ENCODE results near the gene PRSS3.
"Not testable (repeated sequence)": the region's sequence is repeated elsewhere in the genome, so short reads cannot be mapped to it uniquely, and the experiment has no call there.

PRSS3 gene

DNA sequence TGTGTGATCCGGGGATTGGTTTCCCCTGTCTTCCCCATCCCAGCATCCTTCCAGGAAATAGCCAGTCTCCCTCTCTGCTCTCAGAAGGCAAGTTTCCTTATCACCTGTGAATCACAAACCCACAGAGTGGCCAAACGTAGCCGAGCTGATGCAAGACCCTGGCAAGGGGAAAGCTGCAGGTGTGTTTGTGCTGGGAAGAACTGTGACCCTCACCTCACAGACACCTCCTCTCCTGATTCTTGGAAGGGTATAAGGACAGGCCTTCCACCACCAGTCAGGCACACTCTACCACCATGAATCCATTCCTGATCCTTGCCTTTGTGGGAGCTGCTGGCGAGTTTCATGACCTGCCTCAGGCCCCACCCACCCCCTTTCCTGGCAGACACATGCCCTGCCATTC lies at the start of gene PRSS3:
TSS of gene PRSS3 (plus strand) at position 281 of the 400 bp plus-strand sequence. CDS start at position 294, 13 bp downstream.
- DNase-seq (ENCODE audit: low spot score) = no peak

- DNase-seq (ENCODE audit: low spot score) = no peak
Measured at GRCh38 chr9:33748633-33749304, 46.6 kb upstream of the PRSS3 start.

- DNase-seq (ENCODE audit: low spot score) = not testable (repeated sequence)
Measured at GRCh38 chr9:33749305-33749654, 46.1 kb upstream of the PRSS3 start.

GRCh38 chr9:33750307-33750838 lies 45.0 kb upstream of the PRSS3 start:
- DNase-seq (ENCODE audit: low spot score) = no peak

DNA sequence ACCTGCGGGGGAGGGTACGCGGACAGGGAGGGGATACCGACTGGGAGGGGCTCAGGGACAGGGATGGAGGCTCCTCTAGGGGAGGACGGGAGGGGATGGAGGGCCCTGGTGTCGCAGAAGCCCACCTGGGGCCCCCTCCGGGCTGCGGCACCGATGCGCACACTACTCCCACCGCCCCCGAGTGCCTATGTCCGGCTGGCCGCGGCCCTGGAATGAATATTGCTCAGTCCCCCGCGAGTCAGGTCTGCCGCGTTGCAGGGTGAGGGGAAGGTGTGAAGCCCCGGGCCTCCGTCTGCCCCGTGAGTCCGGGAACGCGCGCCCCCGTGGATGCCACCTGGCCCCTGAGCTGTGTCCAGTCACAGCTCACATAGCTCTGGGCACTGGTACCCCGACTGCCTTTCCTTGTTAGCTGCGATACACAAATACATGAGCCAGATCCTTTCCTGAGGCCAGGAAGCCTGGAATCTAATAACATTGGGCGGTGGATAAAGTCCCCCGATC lies 44.5 kb upstream of the PRSS3 start:
- no peak for DNase-seq (ENCODE audit: low spot score)

DNA sequence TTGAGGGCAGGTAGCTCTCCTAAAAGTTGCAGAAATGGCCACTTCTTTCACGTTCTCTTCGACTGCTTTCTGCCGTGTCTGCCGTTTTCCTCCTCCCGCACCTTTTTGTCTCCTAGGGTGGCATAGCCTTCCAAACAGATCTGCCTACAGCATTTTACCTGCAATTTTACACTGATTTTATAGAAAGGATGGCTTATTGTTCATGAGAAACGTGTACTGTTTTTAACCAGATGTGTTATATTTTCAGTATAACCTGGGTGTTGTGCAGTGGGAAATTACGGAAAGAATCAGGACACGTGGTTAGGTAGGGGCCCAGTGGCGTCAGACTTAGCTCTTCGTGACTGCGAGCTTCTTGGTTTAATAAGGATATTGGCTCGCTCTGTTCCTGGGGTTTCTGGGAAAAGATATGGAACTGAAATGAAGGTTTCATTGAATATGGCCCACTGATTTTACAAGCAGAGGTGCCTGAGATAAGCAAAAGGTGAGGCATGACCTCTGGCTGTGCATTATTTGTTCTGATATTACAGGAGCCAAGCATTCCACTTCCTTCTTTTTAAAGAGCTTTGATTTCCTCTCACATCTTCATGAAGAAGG lies 43.7 kb upstream of the PRSS3 start:
- DNase-seq (ENCODE audit: low spot score) = no peak

- DNase-seq (ENCODE audit: low spot score) = no peak
Measured at GRCh38 chr9:33752130-33752637, 43.2 kb upstream of the PRSS3 start.

DNA sequence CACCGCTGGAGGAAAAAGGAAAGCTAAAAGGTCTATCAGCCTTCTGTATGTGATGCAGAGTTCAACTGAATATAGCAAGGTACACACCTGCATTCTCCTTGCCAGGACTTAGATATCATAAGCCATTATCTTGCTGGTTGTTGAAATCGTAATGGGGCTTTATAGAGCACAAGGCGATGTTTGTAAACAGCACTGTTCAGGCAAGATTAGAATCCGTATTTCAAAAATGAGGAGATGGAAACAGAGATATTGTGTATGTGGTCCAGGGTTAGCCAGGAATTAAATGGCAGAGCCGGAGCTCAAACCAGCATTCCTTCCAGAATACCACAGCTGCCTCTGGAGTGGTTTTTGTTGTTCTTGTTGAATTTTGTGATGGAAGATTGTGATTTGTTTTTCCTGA lies 42.6 kb upstream of the PRSS3 start:
- DNase-seq (ENCODE audit: low spot score) = not testable (repeated sequence)

GRCh38 chr9:33759648-33760047 lies 35.7 kb upstream of the PRSS3 start:
- DNase-seq (ENCODE audit: low spot score) = not testable (repeated sequence)

GRCh38 chr9:33762343-33762742 lies 33.0 kb upstream of the PRSS3 start:
- no peak for DNase-seq (ENCODE audit: low spot score)

- DNase-seq (ENCODE audit: low spot score) = not testable (repeated sequence)
Measured at GRCh38 chr9:33763709-33764108, 31.7 kb upstream of the PRSS3 start.

- no peak for DNase-seq (ENCODE audit: low spot score)
Measured at GRCh38 chr9:33765411-33765810, 29.9 kb upstream of the PRSS3 start.

DNA sequence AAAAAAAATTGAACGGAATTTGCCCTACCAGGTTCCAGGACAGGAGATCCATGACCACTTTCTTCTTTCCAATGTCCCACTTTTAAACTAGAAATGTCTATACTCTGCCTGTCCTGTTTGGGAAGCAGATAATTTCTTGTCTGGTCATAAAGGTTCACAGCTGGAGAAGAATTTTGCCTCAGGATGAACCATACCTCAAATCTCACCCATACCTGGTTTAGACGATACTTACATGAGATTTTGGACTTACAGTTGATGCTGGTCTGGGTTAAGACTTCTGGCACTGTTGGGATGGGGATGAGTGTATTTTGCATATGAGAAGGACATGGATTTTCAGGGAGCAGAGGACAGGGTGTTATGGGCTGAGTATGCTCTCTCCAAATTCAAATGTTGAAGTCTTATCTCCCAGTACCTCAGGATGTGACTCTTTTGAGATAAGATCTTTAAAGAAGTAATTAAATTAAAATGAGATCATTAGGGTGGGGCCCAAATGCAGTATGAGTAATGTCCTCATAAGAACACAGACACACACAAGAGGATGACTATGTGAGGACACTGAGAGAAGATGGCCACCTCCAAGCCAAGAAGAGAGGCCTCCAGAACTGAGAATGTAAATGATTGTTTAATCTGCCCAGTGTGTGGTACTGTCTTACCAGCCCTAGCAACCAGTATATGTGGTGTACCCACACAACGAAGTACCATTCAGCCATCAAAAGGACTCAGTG lies 25.0 kb upstream of the PRSS3 start:
- not testable (repeated sequence) for DNase-seq (ENCODE audit: low spot score)

- DNase-seq (ENCODE audit: low spot score) = not testable (repeated sequence)
Measured at GRCh38 chr9:33773135-33773534, 22.2 kb upstream of the PRSS3 start.

DNA sequence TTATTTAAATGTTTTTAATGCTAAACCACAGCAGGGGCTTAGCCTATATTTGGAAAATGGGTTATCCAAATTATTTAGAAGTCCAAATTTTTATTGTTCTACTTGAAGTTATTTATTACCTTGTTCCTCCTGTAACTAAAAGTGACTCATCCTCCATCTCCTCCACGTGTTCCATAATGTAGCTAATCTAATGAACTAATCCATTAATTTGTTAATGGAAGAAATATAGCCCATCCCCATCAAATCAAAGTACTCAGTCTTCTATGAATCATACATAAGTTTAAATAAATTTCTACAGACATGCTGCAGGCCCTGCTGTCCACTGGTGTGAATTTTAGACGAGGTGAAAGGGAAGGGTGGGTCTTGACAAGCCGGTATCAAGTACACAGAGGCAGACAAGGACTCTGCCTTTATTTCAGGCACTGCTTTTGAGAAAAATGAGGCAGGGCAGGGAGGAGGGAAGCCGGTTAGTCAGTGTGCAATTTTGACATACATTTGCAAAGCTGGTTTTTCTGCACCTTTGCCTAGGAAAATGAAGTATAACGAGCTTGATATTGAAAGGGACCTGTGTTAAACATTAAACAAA lies 21.2 kb upstream of the PRSS3 start:
- DNase-seq (ENCODE audit: low spot score) = not testable (repeated sequence)

DNA sequence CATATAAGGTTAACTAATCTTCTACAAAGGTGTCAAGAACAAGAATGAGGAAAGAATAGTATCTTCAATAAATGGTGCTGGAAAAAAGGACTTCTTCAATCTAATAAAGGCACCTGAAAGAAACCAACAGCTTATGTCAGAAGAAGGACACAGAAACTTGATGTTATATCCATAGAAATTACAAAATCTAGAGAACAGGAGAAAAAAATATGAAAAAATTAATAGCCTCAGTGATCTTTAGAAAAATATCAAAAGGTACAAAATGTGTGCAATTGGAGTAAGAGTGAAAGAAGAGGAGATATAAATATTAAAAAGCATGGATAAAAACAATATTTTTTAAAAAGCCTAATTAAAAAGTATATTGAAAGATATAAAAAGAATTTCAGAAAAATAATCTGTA lies 18.8 kb upstream of the PRSS3 start:
- no peak for DNase-seq (ENCODE audit: low spot score)

- DNase-seq (ENCODE audit: low spot score) = peak; percentile 75
Measured at GRCh38 chr9:33778700-33779351, 16.5 kb upstream of the PRSS3 start.

- no peak for DNase-seq (ENCODE audit: low spot score)
Measured at GRCh38 chr9:33780276-33780675, 15.1 kb upstream of the PRSS3 start.

- DNase-seq (ENCODE audit: low spot score) = no peak
Measured at GRCh38 chr9:33781736-33782135, 13.6 kb upstream of the PRSS3 start.

DNA sequence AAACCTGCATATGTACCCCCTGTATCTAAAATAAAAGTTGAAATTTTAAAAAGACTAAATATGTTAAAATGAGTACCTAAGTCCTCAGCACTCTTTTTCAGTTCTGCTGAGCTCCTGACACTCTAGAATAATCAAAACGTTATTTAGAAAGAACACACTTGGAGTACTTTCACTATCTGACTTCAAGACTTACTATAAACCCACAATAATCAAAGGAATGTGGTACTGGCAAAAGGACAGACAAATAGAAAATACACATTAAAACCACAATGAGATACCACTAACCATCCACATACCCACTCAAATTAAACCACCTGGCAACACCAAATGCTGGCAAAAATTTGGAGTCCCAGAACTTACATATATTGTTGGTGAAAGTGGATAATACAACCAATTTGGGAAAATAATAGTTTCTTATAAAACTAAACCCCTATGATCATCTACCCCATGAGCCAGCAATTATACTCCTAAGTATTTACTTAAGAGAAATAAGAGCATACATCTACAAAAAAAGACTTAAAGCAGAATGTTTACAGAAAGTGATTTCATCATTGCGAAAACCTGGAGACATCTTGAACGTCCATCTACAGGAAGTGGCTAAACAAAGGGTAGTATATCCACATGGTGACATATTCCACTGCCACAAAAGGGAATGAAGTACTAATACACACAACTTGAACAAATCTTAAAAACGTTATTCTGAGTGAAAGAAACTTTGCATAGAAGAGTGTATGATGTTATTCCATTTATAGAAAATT lies 12.8 kb upstream of the PRSS3 start:
- no peak for DNase-seq (ENCODE audit: low spot score)

GRCh38 chr9:33785914-33786313 lies 9.4 kb upstream of the PRSS3 start:
- DNase-seq (ENCODE audit: low spot score) = no peak
